NCI-H2227 (cell line): ENCODE measurements around the gene GRM6.

Source experiments
- DNase-seq: peaks from one replicate; lab custom pipeline; 2025; ENCODE audit not compliant: unreplicated experiment; lab: John Stamatoyannopoulos, UW

The GRM6 gene

GRCh38 chr5:178984145-178985072 is 10.7 kb downstream of the GRM6 start:
- DNase-seq, result no peak

- no peak for DNase-seq
These were observed 11.4 kb downstream of the GRM6 start for GRCh38 chr5:178983728-178984127.

GRCh38 chr5:178982941-178983340 is 12.2 kb downstream of the GRM6 start:
- DNase-seq, result no peak

GRCh38 chr5:178981381-178981780 is 13.7 kb downstream of the GRM6 start:
- DNase-seq, result no peak

- no peak for DNase-seq
These were observed 29.6 kb downstream of the GRM6 start for GRCh38 chr5:178965465-178966055.

- peak; percentile 7 for DNase-seq
These were observed 53.8 kb downstream of the GRM6 start for GRCh38 chr5:178941361-178941760.

GRCh38 chr5:178940569-178941360 is 54.4 kb downstream of the GRM6 start, which contains the start of gene ZNF454:
ZNF454 (plus strand) TSS chr5:178941198; CDS start chr5:178942792, 1,594 bp downstream.
- peak; percentile 94 for DNase-seq

GRCh38 chr5:178931846-178932760 is 63.0 kb downstream of the GRM6 start:
- no peak for DNase-seq
